ENCODE results near the gene TDG. TPM values are rescaled to one million over a fixed set of nuclear protein-coding genes. Genes with fewer than 3 reads are reported as not detected.

TDG gene
- total and polyA plus RNA-seq, 2 donors (not counting 3 experiments of a cell fraction or from before 2014, with no cell fraction given), result 17.6 to 36.8 TPM

GRCh38 chr12:104003596-104003995, 37.9 kb downstream of the TDG start:
- Histone ChIP-seq H3K79me2 (ENCODE audit: control insufficient read depth, insufficient read depth, low read length) (no peaks in the 10 kb centered on the region), H3K4me3 (replicated peaks in 1 of 3; ENCODE audit: insufficient read depth in 1 of 3, low read depth in 1 of 3, low read length in 3 of 3) (no peak overlapping the region), H3K9me1 (replicated peaks; ENCODE audit: control insufficient read depth, extremely low read depth, insufficient read depth, low read length) (no peaks in the 10 kb centered on the region), H3K27ac (ENCODE audit: insufficient read depth, low read depth, low read length) (no peak overlapping the region), H3K9me3 (replicated peaks; ENCODE audit: control insufficient read depth, insufficient read depth, low read length) (no peaks in the 10 kb centered on the region), H3K4me1 (ENCODE audit: control insufficient read depth, extremely low read depth, insufficient read depth, low read length) (peaks cover 10% of the 10 kb centered on the region), H3K9ac (replicated peaks; ENCODE audit: extremely low read depth, insufficient read depth, low read length) (no peak overlapping the region), H2AFZ (ENCODE audit: low read depth, low read length) (no peak overlapping the region), H3K27me3 (ENCODE audit: control insufficient read depth in 2 of 2, insufficient read depth in 2 of 2, low read length in 2 of 2) (peaks cover 0 to 12% of the 10 kb centered on the region in 2 experiments), H4K20me1 (replicated peaks; ENCODE audit: control insufficient read depth, extremely low read depth, insufficient read depth, low read length) (no peaks in the 10 kb centered on the region), H3K4me2 (ENCODE audit: insufficient read depth, low read length) (no peak overlapping the region), H3K36me3 (ENCODE audit: control insufficient read depth in 2 of 2, extremely low read depth in 1 of 2, insufficient read depth in 2 of 2, low read length in 2 of 2) (no peaks in the 10 kb centered on the region)
- no TSS peak for BruUV-seq (replicated peaks)
- POLR2A ChIA-PET, result no interaction called here
- TF ChIP-seq POLR2AphosphoS5 (IDR thresholded peaks at IDR 0.05; ENCODE audit: insufficient read depth, low read depth, low read length) (no peak), FOS (IDR thresholded peaks at IDR 0.05; ENCODE audit: borderline replicate concordance, insufficient read depth, low read length) (no peak), EZH2 (IDR thresholded peaks at IDR 0.05; ENCODE audit: borderline replicate concordance, low read depth, low read length, severe bottlenecking) (no peak), GATA2 (IDR thresholded peaks at IDR 0.05; ENCODE audit: insufficient read depth, insufficient read length, low read depth, low read length) (no peak), MYC (IDR thresholded peaks at IDR 0.05; ENCODE audit: low read depth, low read length) (no peak), CTCF (IDR thresholded peaks at IDR 0.05; ENCODE audit: extremely low read depth in 1 of 2, insufficient read depth in 1 of 2, low read depth in 1 of 2, low read length in 2 of 2) (no peak), POLR2A (IDR thresholded peaks at IDR 0.05; ENCODE audit: low read depth, low read length) (no peak), JUN (IDR thresholded peaks at IDR 0.05; ENCODE audit: borderline replicate concordance, insufficient read depth, insufficient read length, low read depth) (no peak), MAX (IDR thresholded peaks at IDR 0.05; ENCODE audit: insufficient read depth, insufficient read length) (no peak)
- DNase-seq (ENCODE audit: low read depth, low spot score), result no peak
- intact Hi-C loops (cut with micrococcal nuclease), result no loop called here
- dilution Hi-C loops (cut with MboI; ENCODE audit: extremely low pct_ligation_motif_present, low sequenced_read_pairs), result no loop called here
- CTCF ChIA-PET, result no interaction called here
- no peak for FAIRE-seq

Data from endothelial cell of umbilical vein (primary cell).